Activated T-cell treated with anti-CD3 and anti-CD28 coated beads for 24 hours (primary cell): ENCODE measurements around the gene SHLD1.
"Not testable (repeated sequence)": the region's sequence is repeated elsewhere in the genome, so short reads cannot be mapped to it uniquely, and the experiment has no call there.

ENCODE experiments used
- DNase-seq: peaks from one replicate; pipeline ENCODE4 v3.0.0-alpha.2; 2020; ENCODE audit warnings: low read depth

Gene SHLD1

DNA sequence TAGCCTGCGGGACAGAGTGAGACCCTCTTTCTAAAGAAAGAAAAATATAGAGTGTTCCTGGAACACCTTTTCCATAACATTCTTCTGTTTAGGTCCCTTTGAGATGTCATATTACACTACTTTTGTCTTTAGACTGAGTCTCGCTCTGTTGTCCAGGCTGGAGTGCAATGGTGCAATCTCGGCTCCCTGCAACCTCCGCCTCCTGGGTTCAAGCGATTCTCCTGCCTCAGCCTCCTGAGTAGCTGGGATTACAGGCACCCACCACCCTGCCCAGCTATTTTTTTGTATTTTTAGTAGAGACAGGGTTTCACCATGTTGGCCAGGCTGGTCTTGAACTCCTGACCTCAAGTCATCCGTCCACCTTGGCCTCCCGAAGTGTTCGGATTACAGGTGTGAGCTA, 31.2 kb downstream of the SHLD1 start:
- not testable (repeated sequence) for DNase-seq

DNA sequence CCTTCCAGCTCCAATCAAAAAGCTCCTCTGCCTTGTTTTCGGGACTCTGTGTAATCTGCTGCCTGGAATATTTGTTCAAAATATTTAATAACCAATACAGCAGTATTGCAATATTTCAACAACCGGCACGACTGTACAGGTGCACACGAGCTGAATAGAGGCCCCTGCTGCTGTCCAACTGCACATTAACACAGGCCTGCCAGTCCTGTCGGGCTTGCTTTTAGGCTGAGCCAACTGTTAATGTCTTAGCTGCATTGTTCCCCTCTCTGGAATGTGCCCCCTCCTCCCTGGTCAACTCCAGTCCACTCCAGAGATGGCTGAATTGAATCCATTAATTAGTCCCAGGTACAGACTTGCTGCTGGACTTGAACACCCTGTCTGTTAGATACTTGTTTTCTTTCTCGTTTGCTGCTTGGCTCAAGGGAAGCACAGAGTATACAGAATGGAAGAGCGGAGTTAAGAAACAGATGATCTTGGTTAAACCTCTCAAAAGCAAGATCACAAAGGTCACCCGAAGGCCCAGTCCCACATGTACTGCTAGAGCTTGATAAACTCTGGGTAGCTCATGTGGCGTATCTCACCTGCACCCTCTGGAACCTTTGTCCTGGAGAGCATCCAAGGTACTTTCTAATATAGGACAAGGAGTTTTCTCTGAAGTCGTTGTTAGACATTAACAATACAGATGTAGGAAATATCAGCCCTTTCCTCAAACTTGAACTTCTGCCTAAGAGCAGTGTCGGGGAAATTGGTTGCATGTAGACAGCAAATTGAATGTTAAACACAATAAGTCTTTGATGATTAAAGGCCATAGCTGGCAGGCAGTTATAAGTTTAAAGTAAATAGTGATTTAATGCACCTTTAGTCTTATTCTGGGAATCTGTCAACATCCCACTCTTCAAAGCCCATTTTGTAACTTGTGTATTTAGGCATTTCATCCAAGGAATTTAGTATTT, 31.9 kb downstream of the SHLD1 start:
- DNase-seq: no peak

- DNase-seq: no peak
Observed at GRCh38 chr20:5784735-5785134, 34.5 kb downstream of the SHLD1 start.

DNA sequence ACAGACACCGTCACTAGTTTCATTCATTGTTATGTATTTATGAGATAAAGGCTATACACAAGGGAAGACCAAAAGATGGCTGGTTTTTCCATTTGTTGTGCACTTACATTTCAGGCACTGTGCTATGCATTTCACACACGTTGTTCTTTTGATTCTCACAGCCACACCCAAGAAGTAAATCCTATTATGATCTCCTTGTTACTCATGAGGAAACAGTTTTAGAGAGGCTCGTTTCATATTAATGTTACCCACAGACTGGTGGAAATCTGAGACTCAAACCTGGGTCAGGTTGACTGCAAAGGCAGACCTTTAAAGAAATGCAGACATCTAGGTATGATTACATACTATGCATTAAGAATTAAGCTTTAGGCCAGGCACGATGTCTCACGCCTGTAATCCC, 34.9 kb downstream of the SHLD1 start:
- no peak for DNase-seq

- DNase-seq: no peak
Observed at GRCh38 chr20:5786930-5787795, 37.0 kb downstream of the SHLD1 start.

DNA sequence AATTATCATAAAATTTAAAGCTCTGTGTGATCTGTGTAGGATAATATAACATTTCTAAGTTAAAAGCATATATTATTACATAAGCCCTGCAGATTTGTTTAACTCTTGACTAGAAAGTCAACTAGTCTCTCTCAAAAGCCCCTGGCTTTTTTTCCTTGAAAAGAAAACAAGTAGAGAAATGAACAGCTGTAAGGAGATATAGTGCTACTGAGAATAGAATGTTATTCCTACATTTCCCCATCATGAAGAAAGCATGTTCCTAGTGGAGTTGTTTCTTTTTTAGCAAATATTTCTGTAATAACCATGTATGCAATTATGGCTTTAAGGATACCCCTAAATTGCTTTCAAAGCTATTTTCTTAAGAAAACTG, 37.6 kb downstream of the SHLD1 start:
- no peak for DNase-seq

- DNase-seq: peak; percentile 68
Observed at GRCh38 chr20:5788385-5788895, 38.2 kb downstream of the SHLD1 start.

GRCh38 chr20:5789827-5790226, 39.6 kb downstream of the SHLD1 start:
- DNase-seq: no peak

- DNase-seq: no peak
Observed at GRCh38 chr20:5793916-5794315, 43.7 kb downstream of the SHLD1 start.

GRCh38 chr20:5796331-5797040, 46.3 kb downstream of the SHLD1 start:
- no peak for DNase-seq

DNA sequence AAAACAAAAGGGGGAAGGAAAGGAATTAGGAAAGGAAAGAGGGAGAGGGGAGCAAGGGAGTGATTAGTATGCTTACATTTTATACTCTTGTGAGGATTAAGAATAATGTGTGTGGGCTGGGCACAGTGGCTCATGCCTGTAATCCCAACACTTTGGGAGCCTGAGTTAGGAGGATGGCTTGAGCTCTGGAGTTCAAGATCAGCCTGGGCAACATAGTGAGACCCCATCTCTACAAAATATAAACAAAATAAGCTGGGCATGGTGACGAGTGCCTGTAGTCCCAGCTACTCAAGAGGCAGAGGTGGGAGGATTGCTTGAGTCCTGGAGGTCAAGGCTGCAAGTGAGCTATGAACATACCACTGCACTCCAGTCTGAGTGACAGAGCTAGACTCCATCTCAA, 47.0 kb downstream of the SHLD1 start:
- DNase-seq: no peak

GRCh38 chr20:5797843-5798462, 47.8 kb downstream of the SHLD1 start:
- no peak for DNase-seq

- not testable (repeated sequence) for DNase-seq
Observed at GRCh38 chr20:5803754-5804303, 53.6 kb downstream of the SHLD1 start.

GRCh38 chr20:5806457-5807263, 56.5 kb downstream of the SHLD1 start:
- DNase-seq: no peak

DNA sequence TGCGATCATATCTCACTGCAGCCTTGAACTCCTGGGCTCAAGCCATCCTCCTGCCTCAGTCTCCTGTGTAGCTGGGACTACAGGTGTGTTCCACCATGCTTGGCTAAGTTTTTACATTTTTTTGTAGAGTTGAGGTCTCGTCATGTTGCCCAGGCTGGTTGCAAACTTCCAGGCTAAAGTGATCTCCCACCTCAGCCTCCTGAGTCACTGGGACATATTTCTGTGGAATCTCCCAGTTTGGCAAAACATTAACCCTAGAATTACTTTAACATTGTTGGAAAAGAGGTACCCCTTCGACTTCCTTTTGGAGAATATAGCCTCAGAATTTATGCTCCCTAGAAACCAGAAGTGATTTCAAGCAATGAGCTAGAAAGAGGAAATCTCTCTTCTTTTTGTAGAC, 57.2 kb downstream of the SHLD1 start:
- no peak for DNase-seq

- no peak for DNase-seq
Observed at GRCh38 chr20:5808901-5809300, 58.7 kb downstream of the SHLD1 start.

GRCh38 chr20:5809495-5809894, 59.3 kb downstream of the SHLD1 start:
- DNase-seq: no peak

DNA sequence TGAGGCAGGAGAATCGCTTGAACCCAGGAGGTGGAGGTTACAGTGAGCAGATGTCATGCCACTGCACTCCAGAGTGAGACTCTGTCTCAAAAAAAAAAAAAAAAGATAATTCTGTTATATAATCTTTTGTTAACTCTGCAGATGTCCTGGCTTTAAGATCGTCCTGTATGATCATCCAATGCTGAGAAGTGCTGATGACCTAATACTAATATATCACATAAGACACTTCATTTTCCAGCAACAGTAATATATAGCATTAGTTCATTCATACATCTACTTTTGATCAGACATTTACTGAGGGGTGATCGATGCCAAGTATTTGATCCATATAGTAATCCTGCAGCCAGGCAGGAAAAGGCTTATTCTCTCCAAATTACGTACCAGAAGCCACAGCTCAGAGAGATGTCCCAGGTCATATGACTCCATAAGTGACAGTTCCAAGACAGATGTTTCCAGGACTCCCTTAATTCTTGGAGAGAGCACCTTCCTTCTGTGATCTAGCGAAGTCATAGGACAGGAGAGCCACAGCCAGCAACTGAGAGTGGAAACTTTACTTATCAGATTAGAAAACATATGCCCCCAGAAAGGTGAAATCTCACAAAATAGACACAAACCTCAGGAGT, 60.7 kb downstream of the SHLD1 start:
- DNase-seq: no peak

DNA sequence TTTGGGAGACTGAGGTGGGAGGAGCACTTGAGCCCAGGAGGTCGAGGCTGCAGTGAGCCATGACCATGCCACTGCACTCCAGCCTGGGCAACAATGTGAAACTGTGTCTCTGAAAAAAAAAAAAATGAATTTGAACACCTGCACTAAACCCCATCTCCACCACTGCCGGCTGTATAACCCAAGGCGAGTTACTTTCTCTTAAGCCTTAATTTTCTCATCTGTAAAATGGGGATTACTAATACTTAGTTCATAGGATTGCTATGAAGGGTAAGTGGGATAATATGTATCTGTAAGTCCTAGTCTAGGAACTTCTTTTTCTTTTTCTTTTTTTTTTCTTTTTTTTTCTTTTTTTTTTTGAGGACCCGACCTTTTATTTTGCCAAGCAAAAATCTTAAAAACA, 61.5 kb downstream of the SHLD1 start:
- DNase-seq: no peak

DNA sequence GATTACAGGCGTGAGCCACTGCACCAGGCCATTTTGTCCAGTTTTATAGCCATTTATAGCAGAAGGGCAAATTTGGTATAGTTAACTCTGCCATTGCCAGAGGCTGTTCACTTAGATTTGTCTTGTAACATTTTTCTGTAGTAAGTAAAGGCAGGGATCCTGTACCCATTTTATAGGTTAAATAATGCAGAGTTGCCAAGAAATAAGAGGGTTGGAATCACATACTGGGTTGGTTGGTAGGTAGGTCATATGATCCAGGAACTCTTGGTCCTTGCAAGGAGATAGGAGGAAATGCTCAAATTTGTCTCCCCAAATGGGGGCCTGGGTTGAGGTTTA, 68.1 kb downstream of the SHLD1 start:
- no peak for DNase-seq
